Measurements from ENCODE around the gene DHX8.

DNA sequence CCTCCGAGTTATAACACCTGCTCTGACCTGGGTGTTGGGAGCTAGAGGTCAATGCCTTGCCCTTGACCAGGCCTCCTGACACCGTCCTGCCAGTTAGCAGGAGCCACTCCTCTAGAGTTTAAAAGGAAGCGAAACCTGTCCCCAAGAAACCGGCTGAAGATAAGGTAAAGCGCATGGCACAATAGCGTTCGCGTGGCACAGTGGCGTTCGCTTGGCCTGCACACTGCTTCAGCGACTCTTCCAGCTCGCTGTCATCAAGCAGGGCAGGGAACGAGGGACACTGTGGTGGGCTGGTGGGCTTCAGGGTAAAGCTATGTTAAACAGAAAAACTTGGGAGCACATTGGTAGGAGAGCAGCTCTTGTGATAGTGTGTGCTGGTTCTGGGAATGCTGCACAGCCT is 90.6 kb downstream of the DHX8 start:
- TF ChIP-seq, protein P1, sequence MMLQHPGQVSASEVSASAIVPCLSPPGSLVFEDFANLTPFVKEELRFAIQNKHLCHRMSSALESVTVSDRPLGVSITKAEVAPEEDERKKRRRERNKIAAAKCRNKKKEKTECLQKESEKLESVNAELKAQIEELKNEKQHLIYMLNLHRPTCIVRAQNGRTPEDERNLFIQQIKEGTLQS (IDR thresholded peaks at IDR 0.05): no peak
- TF ChIP-seq, protein P2, sequence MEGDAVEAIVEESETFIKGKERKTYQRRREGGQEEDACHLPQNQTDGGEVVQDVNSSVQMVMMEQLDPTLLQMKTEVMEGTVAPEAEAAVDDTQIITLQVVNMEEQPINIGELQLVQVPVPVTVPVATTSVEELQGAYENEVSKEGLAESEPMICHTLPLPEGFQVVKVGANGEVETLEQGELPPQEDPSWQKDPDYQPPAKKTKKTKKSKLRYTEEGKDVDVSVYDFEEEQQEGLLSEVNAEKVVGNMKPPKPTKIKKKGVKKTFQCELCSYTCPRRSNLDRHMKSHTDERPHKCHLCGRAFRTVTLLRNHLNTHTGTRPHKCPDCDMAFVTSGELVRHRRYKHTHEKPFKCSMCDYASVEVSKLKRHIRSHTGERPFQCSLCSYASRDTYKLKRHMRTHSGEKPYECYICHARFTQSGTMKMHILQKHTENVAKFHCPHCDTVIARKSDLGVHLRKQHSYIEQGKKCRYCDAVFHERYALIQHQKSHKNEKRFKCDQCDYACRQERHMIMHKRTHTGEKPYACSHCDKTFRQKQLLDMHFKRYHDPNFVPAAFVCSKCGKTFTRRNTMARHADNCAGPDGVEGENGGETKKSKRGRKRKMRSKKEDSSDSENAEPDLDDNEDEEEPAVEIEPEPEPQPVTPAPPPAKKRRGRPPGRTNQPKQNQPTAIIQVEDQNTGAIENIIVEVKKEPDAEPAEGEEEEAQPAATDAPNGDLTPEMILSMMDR (IDR thresholded peaks at IDR 0.05; ENCODE audit: low read depth, low read length, missing input control): no peak
